H1 (cell line): Measurements from ENCODE around the gene CCNG1. TPM values are rescaled to one million over a fixed set of nuclear protein-coding genes. Genes with fewer than 3 reads are reported as not detected.

Source experiments
- CTCF ChIA-PET: fragments of 300-600 bp; sonication (Branson Sonifier 250); formaldehyde crosslinking; loops from one replicate; lab custom pipeline; 2021; ENCODE audit not compliant: partially characterized antibody; lab: Charles Lee
- POLR2A ChIA-PET: fragments of 300-600 bp; sonication (Branson Sonifier 250); formaldehyde crosslinking; loops from one replicate; lab custom pipeline; 2021; ENCODE audit warnings: inconsistent platforms; ENCODE audit not compliant: partially characterized antibody; lab: Charles Lee
- DNase-seq, 2 experiments: peaks; one replicate each; pipeline versions ENCODE4 v3.0.0 to v3.0.0-alpha.2; 2010 to 2022; ENCODE audit warnings: low spot score in 2 of 2, low read depth in 1 of 2, mixed read lengths in 1 of 2
- FAIRE-seq: peaks from 2 replicates; lab custom pipeline; 2011; peaks lifted over from hg19 to GRCh38; lab: Jason Lieb, UNC
- H2AFZ ChIP-seq: 2 replicates; pipeline ENCODE4 v1.8.1; 2012; ENCODE audit warnings: low read length, inconsistent platforms
- H2AK5ac ChIP-seq: 2 replicates; pipeline ENCODE4 v1.6.1; 2013; ENCODE audit warnings: low read depth, low read length
- H2BK120ac ChIP-seq: replicated peaks from 2 replicates; pipeline ENCODE3; 2013; ENCODE audit warnings: low read depth, low read length, inconsistent platforms
- H2BK12ac ChIP-seq: 2 replicates; pipeline ENCODE4 v1.6.1; 2013; ENCODE audit warnings: low read depth, low read length
- H2BK15ac ChIP-seq: 2 replicates; pipeline ENCODE4 v1.6.1; 2013; ENCODE audit warnings: low read length
- H2BK20ac ChIP-seq: 2 replicates; pipeline ENCODE4 v1.6.1; 2013; ENCODE audit warnings: low read length
- H2BK5ac ChIP-seq: 2 replicates; pipeline ENCODE4 v1.6.1; 2013; ENCODE audit warnings: low read depth, low read length
- H3K14ac ChIP-seq: 2 replicates; pipeline ENCODE4 v1.6.1; 2013; ENCODE audit warnings: inconsistent platforms; ENCODE audit not compliant: insufficient read length
- H3K18ac ChIP-seq: 2 replicates; pipeline ENCODE4 v1.6.1; 2013; ENCODE audit warnings: low read length; ENCODE audit errors: extremely low read depth
- H3K23ac ChIP-seq: 2 replicates; pipeline ENCODE4 v1.6.1; 2013; ENCODE audit warnings: inconsistent platforms; ENCODE audit not compliant: insufficient read length
- H3K23me2 ChIP-seq: 2 replicates; pipeline ENCODE4 v1.6.1; 2013; ENCODE audit warnings: low read depth, low read length
- H3K27ac ChIP-seq: 2 replicates; pipeline ENCODE4 v1.6.1; 2011; ENCODE audit warnings: low read depth, low read length, inconsistent platforms
- H3K27me3 ChIP-seq, 4 experiments: replicated peaks in 1 of 4; 1 replicate in 1 of 4; 2 replicates in 3 of 4; pipeline versions ENCODE4 v1.6.1 to v1.8.1; 2011 to 2013; ENCODE audit warnings: low read length in 3 of 4, mild to moderate bottlenecking in 3 of 4, inconsistent platforms in 2 of 4, mixed read lengths in 2 of 4, moderate library complexity in 1 of 4; ENCODE audit not compliant: control insufficient read depth in 3 of 4, insufficient read depth in 3 of 4; ENCODE audit errors: extremely low read depth in 1 of 4
- H3K36me3 ChIP-seq, 4 experiments: 2 replicates each; pipeline versions ENCODE4 v1.6.1 to v1.8.1; 2011 to 2013; ENCODE audit warnings: mild to moderate bottlenecking in 4 of 4, low read length in 3 of 4, moderate library complexity in 2 of 4, control low read depth in 1 of 4, inconsistent platforms in 1 of 4; ENCODE audit not compliant: insufficient read depth in 4 of 4, control insufficient read depth in 2 of 4
- H3K4ac ChIP-seq: replicated peaks from 2 replicates; pipeline ENCODE3; 2013; ENCODE audit warnings: low read length, low read depth, mixed read lengths, inconsistent platforms; ENCODE audit not compliant: insufficient read length
- H3K4me1 ChIP-seq, 4 experiments: replicated peaks in 1 of 4; 1 replicate in 1 of 4; 2 replicates in 3 of 4; pipeline versions ENCODE4 v1.6.1 to v1.8.1; 2011 to 2013; ENCODE audit warnings: low read length in 3 of 4, inconsistent platforms in 2 of 4, mixed read lengths in 1 of 4; ENCODE audit not compliant: insufficient read depth in 4 of 4, control insufficient read depth in 3 of 4
- H3K4me2 ChIP-seq, 2 experiments: 2 replicates each; pipeline versions ENCODE4 v1.6.1 to v1.8.1; 2011 to 2013; ENCODE audit warnings: low read depth in 2 of 2, low read length in 2 of 2, control low read depth in 1 of 2, inconsistent platforms in 1 of 2, mild to moderate bottlenecking in 1 of 2; ENCODE audit not compliant: insufficient read depth in 1 of 2
- H3K4me3 ChIP-seq, 4 experiments: fragments of 200-600, 300-600 bp in 1 of 4; sonication (generic), shearing (Covaris generic), sonication (Bioruptor Twin) in 1 of 4; 2 replicates each; pipeline versions ENCODE4 v1.5.1 to v1.8.1; 2011 to 2016; ENCODE audit warnings: low read length in 4 of 4, low read depth in 3 of 4, control low read depth in 2 of 4, inconsistent platforms in 2 of 4, mild to moderate bottlenecking in 2 of 4, mixed read lengths in 1 of 4, moderate library complexity in 1 of 4; ENCODE audit not compliant: insufficient read depth in 2 of 4; ENCODE audit errors: extremely low read depth in 1 of 4
- H3K56ac ChIP-seq: replicated peaks from 2 replicates; pipeline ENCODE3; 2013; ENCODE audit warnings: low read depth, mild to moderate bottlenecking, mixed read lengths, low read length, inconsistent platforms; ENCODE audit not compliant: insufficient read length
- H3K79me1 ChIP-seq: 2 replicates; pipeline ENCODE4 v1.6.1; 2013; ENCODE audit warnings: low read depth, low read length, control low read depth
- H3K79me2 ChIP-seq, 2 experiments: 2 replicates each; pipeline versions ENCODE4 v1.6.1 to v1.8.1; 2012 to 2013; ENCODE audit warnings: low read length in 2 of 2, mild to moderate bottlenecking in 2 of 2, inconsistent platforms in 1 of 2; ENCODE audit not compliant: insufficient read depth in 2 of 2, control insufficient read depth in 1 of 2
- H3K9ac ChIP-seq, 4 experiments: replicated peaks in 1 of 4; 1 replicate in 1 of 4; 2 replicates in 3 of 4; pipeline versions ENCODE4 v1.6.1 to v1.8.1; 2011 to 2013; ENCODE audit warnings: low read depth in 3 of 4, low read length in 3 of 4, control low read depth in 2 of 4, mild to moderate bottlenecking in 2 of 4, moderate library complexity in 2 of 4, inconsistent platforms in 1 of 4; ENCODE audit errors: extremely low read depth in 1 of 4
- H3K9me3 ChIP-seq, 2 experiments: 2 replicates each; pipeline versions ENCODE4 v1.6.1 to v1.8.1; 2012 to 2013; ENCODE audit warnings: mild to moderate bottlenecking in 2 of 2, moderate library complexity in 2 of 2, control low read depth in 1 of 2, inconsistent platforms in 1 of 2, low read depth in 1 of 2, low read length in 1 of 2, mixed read lengths in 1 of 2; ENCODE audit not compliant: insufficient read depth in 2 of 2
- H4K20me1 ChIP-seq, 2 experiments: replicated peaks in 1 of 2; 2 replicates each; pipeline versions ENCODE3 to v1.8.1; 2011 to 2013; ENCODE audit warnings: inconsistent platforms in 2 of 2, low read length in 2 of 2, mild to moderate bottlenecking in 1 of 2; ENCODE audit not compliant: insufficient read depth in 2 of 2, control insufficient read depth in 1 of 2
- H4K5ac ChIP-seq: 2 replicates; pipeline ENCODE4 v1.6.1; 2013; ENCODE audit warnings: low read length, low read depth, mixed read lengths, inconsistent platforms; ENCODE audit not compliant: insufficient read length
- H4K8ac ChIP-seq: 2 replicates; pipeline ENCODE4 v1.8.0; 2013; ENCODE audit warnings: mild to moderate bottlenecking, moderate library complexity, low read length, inconsistent platforms; ENCODE audit not compliant: insufficient read depth; ENCODE audit errors: extremely low read depth
- H4K91ac ChIP-seq: replicated peaks from 2 replicates; pipeline ENCODE3; 2013; ENCODE audit warnings: low read length, mixed read lengths, inconsistent platforms; ENCODE audit not compliant: insufficient read length
- BCL11A ChIP-seq, 2 experiments: IDR thresholded peaks; one replicate each; pipeline ENCODE4 v1.6.1; 2011; ENCODE audit warnings: low read depth in 2 of 2, low read length in 2 of 2, mild to moderate bottlenecking in 2 of 2
- CBX5 ChIP-seq: fragments of 300-800, 300-1000 bp; sonication (generic); IDR thresholded peaks from 2 replicates; pipeline ENCODE4 v1.7.1; 2016; ENCODE audit warnings: antibody characterized with exemption, low read length, low read depth
- CBX8 ChIP-seq: fragments of 300-800, 300-1000 bp; sonication (generic); IDR thresholded peaks from 2 replicates; pipeline ENCODE4 v1.7.1; 2016; ENCODE audit warnings: low read depth, low read length, borderline replicate concordance
- EZH2 ChIP-seq: fragments of 200-600 bp; sonication (generic); IDR thresholded peaks from 2 replicates; pipeline ENCODE4 v1.7.1; 2012; ENCODE audit warnings: low read depth, mild to moderate bottlenecking, moderate library complexity, low read length, inconsistent platforms; ENCODE audit not compliant: severe bottlenecking
- FOSL1 ChIP-seq: IDR thresholded peaks from 2 replicates; pipeline ENCODE4 v1.6.1; 2011; ENCODE audit warnings: mild to moderate bottlenecking, low read depth, low read length, moderate library complexity; ENCODE audit not compliant: insufficient read depth
- HDAC6 ChIP-seq: IDR thresholded peaks from one replicate; pipeline ENCODE4 v1.7.1; 2012; ENCODE audit warnings: low read depth, mild to moderate bottlenecking, inconsistent platforms, low read length, moderate library complexity
- KDM5A ChIP-seq: fragments of 200-600 bp; IDR thresholded peaks from 2 replicates; pipeline ENCODE4 v1.7.1; 2012; ENCODE audit warnings: mild to moderate bottlenecking, low read length, inconsistent platforms, mixed read lengths
- NANOG ChIP-seq: IDR thresholded peaks from 2 replicates; pipeline ENCODE4 v1.6.1; 2011; ENCODE audit warnings: low read length, low read depth, mild to moderate bottlenecking, inconsistent platforms; ENCODE audit not compliant: insufficient read depth, poor library complexity, severe bottlenecking
- NRF1 ChIP-seq: IDR thresholded peaks from 2 replicates; pipeline ENCODE4 v1.6.1; 2011; ENCODE audit warnings: mild to moderate bottlenecking, low read depth, low read length, improper control_type of control experiment
- PHF8 ChIP-seq: fragments of 200-600 bp; sonication (generic); conservative IDR thresholded peaks from 2 replicates; pipeline ENCODE4 v1.7.1; 2012; ENCODE audit warnings: low read depth, mild to moderate bottlenecking, inconsistent platforms, low read length, moderate library complexity
- SIRT6 ChIP-seq: IDR thresholded peaks from one replicate; pipeline ENCODE4 v1.7.1; 2012; ENCODE audit warnings: low read length, inconsistent platforms
- SP2 ChIP-seq: IDR thresholded peaks from 2 replicates; pipeline ENCODE4 v1.6.1; 2012; ENCODE audit warnings: mild to moderate bottlenecking, low read length, inconsistent platforms
- WGBS, 2 experiments: shearing (Covaris generic) in 1 of 2; methylation state at CpG; one replicate each; pipeline versions ENCODE4 v1.1.6 to v1.1.7; 2013 to 2015; ENCODE audit warnings: low lambda C conversion rate in 2 of 2, mixed read lengths in 2 of 2, inconsistent platforms in 1 of 2, low coverage in 1 of 2, missing lambda C conversion rate in 1 of 2; ENCODE audit not compliant: insufficient replicate concordance in 2 of 2, insufficient coverage in 1 of 2, insufficient read length in 1 of 2; ENCODE audit errors: extremely low coverage in 1 of 2, missing lambda C conversion rate in 1 of 2; 5-methylcytosine and 5-hydroxymethylcytosine counted together
- polyA plus RNA-seq, 7 experiments: library from polyadenylated mRNA; depleted of rRNA in 3 of 7; stranded (reverse) in 5 of 7; unstranded in 2 of 7; fragments of >200 nt in 5 of 7; fragments of 200-250 nt in 2 of 7; gene quantifications; 1 replicate in 5 of 7; 2 replicates in 1 of 7; 4 replicates in 1 of 7; pipeline versions ENCODE4 v1.2.1 to v1.2.3, GENCODE V29; 2011 to 2013; ENCODE audit warnings: missing spikeins in 2 of 7, mixed read lengths in 2 of 7
- total RNA-seq: library from RNA; stranded (reverse); fragmentation: NEBNext Ultra II Directional; extraction: Animal tissue kit (Norgen Biotek cat#: 25700); gene quantifications from 2 replicates; pipeline ENCODE4 v1.2.1, GENCODE V29; 2021

The CCNG1 gene
- total and polyA plus RNA-seq, 2 of the 8 experiments (the other 6 are each of a cell fraction or from before 2014, with no cell fraction given) = 165 to 369 TPM

DNA sequence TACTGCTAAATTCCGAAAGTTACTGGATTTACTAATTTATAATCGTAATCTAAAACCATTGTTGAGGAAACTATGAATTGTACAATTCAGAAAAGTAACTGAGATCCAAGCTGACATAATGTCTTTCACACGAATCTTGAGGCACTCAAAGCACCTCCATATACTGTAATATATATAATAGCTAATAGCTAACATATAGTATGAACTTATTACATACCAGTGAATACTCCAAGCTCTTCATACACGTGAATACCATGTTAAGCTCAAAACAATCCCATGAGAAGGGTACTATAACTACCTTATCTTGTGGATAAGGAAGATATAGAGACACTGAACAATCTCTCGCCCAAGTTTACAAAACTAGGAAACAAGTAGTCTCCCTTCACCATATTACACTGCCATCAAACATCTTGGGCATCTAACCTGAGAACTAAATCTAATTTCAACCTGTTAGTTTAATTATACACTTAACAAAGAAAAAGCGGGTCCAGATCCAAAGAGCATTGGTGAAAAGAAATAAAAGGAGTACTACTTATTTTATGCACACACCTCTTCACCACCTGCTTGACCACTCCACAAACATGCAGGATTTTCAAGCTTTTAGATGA, 21.5 kb downstream of the CCNG1 start:
- WGBS, 2 experiments = 53% methylated on average over 6 of the region's 6 CpGs; no CpG with 5 or more reads in 1 of the 2 experiments

More for the DNA sequence above, 21.5 kb downstream of the CCNG1 start:
- Histone ChIP-seq H3K79me1 (no peaks in the 10 kb centered on the region; the same call in 1 of the 2 replicates), H2BK20ac (no peak overlapping the region), H4K8ac (no peak overlapping the region), H2AK5ac (no peak overlapping the region), H3K14ac (no peak overlapping the region), H2AFZ (no peak overlapping the region), H3K4me3 (peak overlapping the region; percentile 61 to 84 (median 74)), H3K56ac (no peak overlapping the region), H3K23me2 (peaks cover 6% of the 10 kb centered on the region), H4K20me1 (no peaks in the 10 kb centered on the region), H2BK15ac (no peak overlapping the region), H3K9me3 (no peaks in the 10 kb centered on the region), H3K4me1 (peaks cover 0 to 7% (median 2%) of the 10 kb centered on the region in 4 experiments; a peak in 4 of 7 replicates), H3K27me3 (no peaks in the 10 kb centered on the region), H2BK5ac (no peak overlapping the region), H2BK12ac (no peak overlapping the region; the same call in 1 of the 2 replicates), H3K9ac (peak overlapping the region in 3 of 4 experiments; percentile 94 to 97 (median 97); a peak in 6 of 7 replicates), H3K18ac (no peak overlapping the region), H3K23ac (no peak overlapping the region), H3K27ac (no peak overlapping the region), H3K4ac (no peak overlapping the region), H4K5ac (no peak overlapping the region), H3K4me2 (peak overlapping the region; percentile 64 to 79), H3K79me2 (peaks cover 5 to 45% of the 10 kb centered on the region in 2 experiments; a peak in 3 of 4 replicates), H3K36me3 (peaks cover 2 to 23% (median 7%) of the 10 kb centered on the region in 4 experiments; a peak in 4 of 8 replicates), H2BK120ac (no peak overlapping the region), H4K91ac (no peak overlapping the region)
- TF ChIP-seq SIRT6 (no peak), PHF8 (no peak), BCL11A (IDR thresholded peaks at IDR 0.05; ENCODE audit: low read depth in 2 of 2, low read length in 2 of 2) (no peak), KDM5A (no peak), EZH2 (no peak), NANOG (no peak), HDAC6 (no peak), SP2 (no peak), CBX8 (no peak), CBX5 (no peak), FOSL1 (no peak), NRF1 (no peak)
- FAIRE-seq (no peak), DNase-seq (no peak)
- POLR2A ChIA-PET = interaction anchor here (1.5 to 9.6 kb wide), 10 partner anchors 10 to 75 kb away, joined by 3 to 189 read pairs (median 13); partner anchors contain the start of genes CCNG1 and MAT2B
- CTCF ChIA-PET = interaction anchor here (1.1 to 1.9 kb wide), 5 partner anchors 21 to 46 kb away, joined by 3 to 8 read pairs (median 4); partner anchors contain the start of gene MAT2B
